Measurements from ENCODE around the gene PYY.
A peak's percentile ranks its signal among the peaks of the same experiment; 100 is the strongest.
"Not testable (repeated sequence)": the region's sequence is repeated elsewhere in the genome, so short reads cannot be mapped to it uniquely, and the experiment has no call there.

PYY gene

DNA sequence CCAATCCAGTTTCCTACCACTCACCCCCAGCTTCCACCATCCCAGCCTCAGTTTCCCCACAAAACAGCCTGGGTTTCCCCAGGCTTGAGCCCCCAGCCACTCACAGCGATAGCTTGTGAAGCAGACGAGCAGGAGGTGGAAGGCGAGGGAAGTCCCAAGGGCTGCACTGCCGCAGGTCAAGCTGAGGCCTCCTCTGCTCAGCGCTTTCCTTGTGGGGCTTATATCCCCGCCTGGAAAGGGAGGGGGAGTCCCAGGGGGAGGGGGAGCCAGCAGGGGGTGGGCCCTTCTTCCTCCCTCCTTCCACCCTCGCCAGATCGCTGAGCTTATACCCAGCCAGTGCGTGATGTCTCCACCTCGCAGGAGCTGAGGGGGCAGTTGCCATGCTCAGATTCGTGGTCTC lies at the start of gene PYY:
PYY (minus strand) TSS at position 195 of the 400 bp plus-strand sequence. CDS start 457 bp downstream, outside the sequence.
- DNase-seq (ENCODE audit: low read depth in 2 of 2): no peak

DNA sequence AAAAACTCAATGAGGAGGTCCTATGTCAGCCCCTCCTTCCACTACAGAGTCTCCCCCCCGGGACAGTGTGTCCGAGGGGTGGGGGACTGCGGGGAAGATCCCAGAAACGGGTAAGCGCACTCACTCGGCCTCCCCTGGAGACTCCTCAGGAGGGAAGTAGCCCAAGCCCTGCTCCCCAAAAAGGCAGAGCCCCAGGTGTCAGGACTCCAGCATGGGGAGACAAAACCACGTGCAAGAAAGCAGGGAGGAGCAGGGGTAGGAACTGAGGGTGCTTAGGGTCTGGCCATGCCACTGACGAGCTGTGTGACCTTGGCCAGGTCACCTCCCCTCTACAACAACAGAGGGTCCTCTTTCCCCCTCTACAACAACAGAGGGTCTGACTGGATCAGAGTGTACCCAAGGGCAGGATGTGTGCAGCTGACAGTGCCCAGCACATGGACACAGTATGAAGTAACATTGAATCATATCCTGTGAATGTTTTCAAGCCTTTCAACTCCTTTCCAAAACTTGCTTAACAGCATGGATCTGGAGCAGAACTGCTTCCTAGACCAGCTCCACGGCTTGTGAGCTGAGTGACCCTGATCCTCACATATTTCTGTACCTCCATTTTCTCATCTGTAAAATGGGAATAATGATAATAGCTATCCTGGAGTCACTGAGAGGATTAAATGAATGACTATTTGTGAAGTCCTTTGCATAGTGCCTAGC lies 48.6 kb upstream of the PYY start:
- no peak for DNase-seq (ENCODE audit: low read depth in 2 of 2)

DNA sequence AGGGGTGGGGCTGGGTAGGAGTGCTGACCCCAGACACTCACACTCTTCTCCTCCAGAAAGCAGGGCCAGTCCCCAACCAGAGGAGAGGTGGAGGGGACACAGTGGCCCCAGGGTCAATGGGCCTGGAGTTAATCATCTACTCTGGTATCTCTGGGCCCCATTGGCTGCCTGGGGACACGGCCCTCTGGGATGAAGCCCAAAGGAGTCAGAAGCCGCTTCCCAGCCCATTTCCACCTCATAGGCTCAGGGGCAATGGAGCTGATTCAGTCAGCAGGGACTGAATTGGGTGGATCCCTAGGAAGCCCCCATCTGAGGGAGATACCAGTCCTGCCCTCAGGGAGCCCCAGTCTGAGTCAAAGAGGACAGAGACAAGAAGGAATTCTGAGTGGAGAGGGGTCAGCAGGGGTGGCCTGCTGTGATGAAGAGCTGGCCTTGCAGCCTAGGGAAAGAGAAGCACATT lies 47.8 kb upstream of the PYY start:
- DNase-seq (ENCODE audit: low read depth in 2 of 2): no peak

DNA sequence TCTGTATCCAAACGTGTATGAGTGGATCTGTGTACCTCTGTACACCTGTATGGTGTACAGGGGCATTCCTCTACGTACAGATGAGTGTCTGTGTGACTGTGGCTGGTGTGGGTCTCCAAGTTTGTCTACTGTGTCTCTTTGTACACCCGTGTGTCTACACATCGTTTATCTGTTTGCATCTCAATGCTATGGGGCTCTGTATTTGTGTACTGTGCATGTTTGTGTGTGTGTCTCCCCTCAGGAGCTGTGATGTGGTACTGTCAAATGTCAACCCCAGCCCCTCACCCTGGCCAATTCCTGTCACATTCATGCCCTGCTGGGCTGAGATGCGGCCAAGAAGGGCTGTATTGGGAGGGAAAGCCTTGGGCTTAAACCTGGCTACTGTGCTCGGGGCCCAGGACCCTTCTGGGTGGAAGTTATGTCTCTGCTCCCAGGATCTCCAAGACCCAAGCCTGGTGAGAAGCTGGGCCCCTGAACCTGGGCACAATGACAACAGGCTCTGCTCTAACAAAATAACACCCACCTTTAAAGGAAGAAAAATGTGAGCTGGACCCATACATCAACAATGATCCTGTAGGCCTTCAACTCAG lies 47.2 kb upstream of the PYY start:
- DNase-seq (ENCODE audit: low read depth in 2 of 2): no peak

DNA sequence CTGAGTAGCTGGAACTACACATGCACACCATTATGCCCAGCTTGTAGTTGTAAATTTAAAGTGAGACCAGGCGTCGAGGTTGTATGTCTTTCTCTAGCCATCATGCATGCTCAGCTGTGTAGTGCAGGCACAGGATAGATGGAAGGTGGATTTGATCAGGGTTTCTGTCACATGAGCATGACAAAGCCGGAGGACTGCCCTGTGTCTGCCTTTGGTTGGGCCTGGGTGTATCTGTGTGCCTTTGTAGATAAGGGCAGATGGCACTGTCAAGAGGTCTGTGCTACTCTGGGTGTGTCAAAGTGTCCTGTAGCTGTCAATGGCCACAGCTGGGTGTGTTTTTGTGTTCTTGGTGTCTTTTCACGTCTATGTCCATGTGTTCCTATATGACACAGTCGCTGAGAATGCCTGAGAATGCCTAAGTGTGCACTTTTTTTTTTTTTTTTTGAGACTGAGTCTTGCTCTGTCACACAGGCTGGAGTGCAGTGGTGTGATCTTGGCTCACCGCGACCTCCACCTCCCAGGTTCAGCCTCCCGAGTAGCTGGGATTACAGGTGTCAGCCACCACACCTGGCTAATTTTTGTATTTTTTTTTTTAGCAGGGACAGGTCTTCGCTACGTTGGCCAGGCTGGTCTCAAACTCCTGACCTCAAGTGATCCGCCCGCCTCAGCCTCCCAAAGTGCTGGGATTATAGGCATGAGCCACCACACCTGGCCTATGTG lies 46.6 kb upstream of the PYY start:
- no peak for DNase-seq (ENCODE audit: low read depth in 2 of 2)

DNA sequence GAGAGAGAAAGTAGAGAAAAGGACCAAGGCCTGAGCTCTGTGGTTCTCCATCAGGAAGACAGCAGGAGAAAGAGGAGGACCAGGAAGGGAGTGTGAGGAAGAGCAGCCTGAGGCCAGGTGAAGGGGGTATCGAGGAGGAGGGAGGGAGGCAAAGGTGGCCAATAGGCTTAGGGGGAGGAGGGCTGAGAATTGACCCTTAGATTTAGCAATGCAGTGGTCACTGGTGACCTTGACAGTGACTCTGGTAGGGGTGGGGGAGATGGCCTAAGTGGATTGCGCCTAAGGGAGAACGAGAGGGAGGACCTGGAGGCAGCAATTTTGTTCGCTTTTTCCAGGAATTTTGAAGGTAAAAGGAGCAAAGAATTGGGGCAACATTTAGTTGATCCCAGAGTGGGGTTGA lies 45.3 kb upstream of the PYY start:
- DNase-seq (ENCODE audit: low read depth in 2 of 2): no peak

DNA sequence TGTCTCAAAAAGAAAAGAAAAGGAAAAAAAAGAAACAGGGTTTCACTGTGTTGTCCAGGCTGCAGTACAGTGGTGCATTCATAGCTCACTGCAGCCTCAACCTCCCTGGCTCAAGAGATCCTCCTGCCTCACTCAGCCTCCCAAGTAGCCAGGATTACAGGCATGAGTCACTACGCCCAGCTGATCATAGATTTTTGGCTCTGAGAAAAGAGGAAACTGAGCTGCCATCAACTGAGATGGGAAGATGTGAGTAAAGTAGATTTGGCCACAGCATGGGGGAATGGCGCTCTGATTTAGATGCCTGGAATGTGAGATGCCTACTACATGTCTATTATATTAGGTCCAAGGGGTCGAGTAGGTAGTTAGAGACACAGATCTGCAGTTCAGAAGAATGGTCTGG lies 44.8 kb upstream of the PYY start:
- no peak for DNase-seq (ENCODE audit: low read depth in 2 of 2)

DNA sequence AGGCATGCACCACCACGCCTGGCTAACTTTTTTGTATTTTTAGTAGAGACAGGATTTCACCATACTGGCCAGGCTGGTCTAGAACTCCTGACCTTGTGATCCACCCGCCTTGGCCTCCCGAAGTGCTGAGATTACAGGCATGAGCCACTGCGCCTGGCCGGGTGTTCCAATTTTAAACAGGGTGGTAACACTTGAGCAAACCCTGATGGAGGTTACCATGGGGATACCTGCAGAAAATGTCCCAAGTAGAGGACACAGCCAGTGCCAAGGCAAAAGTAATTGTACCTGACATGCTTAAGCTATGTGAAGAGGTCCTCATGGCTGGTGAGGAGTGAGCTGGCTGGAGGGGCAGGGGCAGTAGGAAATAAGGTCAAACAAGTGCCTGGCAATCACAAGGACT lies 43.4 kb upstream of the PYY start:
- DNase-seq (ENCODE audit: low read depth in 2 of 2): not testable (repeated sequence)

DNA sequence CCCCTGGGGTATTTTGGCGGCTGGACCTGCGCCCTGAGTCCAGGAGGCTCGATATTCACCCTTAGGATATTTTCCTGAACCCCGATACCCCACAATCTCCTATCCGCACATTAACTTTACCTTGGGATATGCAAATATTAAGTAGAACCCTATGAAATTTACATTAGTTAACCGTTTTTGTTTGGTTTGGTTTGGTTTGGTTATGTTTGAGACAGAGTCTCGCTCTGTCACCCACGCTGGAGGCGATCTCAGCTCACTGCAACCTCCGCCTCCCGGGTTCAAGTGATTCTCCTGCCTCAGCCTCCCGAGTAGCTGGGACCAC lies 41.4 kb upstream of the PYY start:
- DNase-seq (ENCODE audit: low read depth in 2 of 2): no peak

DNA sequence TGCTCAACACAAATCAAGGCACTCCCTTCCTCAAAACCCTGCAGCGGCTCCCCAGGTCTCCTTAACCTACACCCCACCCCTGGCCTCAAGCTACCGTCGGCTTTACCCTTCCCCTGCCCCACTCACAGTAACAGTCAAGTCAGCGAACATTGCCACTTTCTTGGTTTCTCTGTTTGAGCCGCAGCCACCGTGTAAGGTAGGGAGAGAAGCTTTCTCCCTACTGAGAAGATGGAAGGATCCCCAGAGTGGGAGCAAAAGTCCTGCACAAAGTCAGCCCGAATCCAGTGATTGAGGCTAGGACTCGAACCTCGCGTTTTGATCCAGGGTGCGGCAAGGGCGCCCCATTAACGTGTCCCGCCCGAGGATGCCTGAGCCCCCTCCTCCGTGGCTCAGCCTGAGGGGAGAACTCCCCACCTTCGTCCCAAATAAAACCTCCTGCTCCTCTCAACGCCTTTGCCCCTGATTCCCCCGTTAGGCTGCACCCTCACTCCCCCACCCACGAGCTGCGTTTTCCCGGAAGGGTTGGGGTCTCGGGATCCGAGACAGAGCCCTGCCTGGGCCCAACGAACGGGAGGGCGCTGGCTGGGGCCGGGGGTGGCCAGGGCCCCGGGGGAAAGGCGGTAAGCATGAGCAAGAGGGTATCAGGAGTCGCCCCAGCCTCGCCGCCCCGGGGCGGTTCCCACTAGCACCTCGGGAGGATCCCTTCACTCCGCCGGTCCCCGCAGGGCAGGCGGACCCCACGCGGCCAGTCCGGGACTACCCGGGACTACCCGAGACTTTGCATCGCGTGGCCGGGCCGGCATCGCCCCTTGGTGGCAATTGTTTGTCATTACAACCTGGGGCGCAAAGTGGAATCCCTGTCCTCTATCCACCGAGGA lies 40.8 kb upstream of the PYY start:
- peak in 1 of 2 donors; percentile 36 for DNase-seq (ENCODE audit: low read depth in 2 of 2)

DNA sequence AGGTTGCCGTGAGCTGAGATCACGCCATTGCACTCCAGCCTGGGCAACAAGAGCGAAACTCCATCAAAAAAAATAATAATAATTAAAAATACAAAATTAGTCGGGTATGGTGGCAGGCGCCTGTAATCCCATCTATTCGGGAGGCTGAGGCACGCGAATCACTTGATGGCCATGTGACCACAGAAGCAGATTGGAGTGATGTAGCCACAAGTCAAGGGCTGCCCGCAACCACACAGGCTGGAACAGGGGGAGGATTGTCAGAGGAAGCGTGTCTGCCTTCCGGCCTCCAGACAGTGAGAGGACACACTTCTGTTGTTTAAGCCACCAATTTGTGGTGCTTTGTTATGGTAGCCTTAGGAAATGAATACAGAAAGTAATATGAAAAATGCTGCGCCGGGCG lies 38.9 kb upstream of the PYY start:
- no peak for DNase-seq (ENCODE audit: low read depth in 2 of 2)

DNA sequence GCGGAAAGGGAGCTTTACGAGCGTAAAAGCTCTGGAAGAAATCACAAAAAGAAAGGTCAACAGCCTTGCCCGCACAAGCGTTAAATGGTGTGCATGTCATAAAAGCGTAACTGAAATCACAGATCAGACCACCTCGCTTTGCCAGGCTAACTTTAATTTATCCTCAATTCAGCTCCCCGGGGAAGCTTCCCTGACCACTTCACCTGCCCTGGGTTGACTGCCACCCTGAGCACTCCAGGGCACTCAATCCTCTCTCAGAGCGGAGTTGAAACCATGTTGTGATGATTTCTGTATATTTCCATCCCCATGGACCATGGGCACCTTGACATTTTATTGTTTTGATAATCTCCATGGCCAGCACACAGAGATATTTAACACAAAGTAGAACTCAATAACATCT lies 34.6 kb upstream of the PYY start:
- no peak for DNase-seq (ENCODE audit: low read depth in 2 of 2)

DNA sequence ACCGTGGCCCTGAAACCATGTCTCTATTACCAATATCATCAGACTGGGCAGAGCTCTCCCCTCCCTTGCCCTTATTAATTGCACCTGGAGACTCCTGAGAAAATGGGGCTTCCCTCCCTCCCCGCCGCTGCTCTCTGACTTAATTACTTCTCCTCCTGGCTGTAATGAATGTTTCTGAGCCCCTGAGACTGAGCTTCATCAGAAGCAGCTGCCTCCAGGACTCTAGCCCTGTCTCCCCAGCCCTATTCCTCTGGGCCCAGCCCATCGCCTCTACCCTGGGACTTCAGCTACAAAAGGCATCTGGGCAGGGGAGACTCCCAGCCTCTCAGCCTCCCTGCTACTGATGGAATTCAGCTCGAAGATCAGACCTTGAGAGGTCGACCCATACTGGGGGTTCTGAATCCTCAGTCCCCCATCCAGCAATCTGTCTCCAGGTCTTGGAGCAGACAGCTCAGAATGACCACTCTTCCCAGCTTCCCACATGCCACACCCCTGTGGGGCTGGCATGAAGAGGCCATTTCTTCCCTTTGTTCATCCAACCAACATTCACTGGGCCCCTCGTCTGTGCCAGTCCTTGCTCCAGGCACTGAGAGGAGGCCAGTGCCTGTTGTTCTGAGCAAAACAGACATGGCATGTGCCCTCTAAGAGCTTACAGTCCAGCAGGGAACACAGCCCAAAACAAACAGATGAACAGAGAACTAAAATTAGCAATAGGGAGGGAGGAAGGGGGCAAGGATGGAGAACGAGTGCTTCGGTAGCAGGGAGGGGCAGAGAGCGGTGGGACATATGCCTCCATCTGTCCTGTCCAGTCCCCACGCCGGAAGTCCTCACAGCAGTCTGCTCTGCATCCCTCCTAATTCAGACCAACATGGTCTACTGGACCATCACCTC lies 33.6 kb upstream of the PYY start:
- DNase-seq (ENCODE audit: low read depth in 2 of 2): no peak

DNA sequence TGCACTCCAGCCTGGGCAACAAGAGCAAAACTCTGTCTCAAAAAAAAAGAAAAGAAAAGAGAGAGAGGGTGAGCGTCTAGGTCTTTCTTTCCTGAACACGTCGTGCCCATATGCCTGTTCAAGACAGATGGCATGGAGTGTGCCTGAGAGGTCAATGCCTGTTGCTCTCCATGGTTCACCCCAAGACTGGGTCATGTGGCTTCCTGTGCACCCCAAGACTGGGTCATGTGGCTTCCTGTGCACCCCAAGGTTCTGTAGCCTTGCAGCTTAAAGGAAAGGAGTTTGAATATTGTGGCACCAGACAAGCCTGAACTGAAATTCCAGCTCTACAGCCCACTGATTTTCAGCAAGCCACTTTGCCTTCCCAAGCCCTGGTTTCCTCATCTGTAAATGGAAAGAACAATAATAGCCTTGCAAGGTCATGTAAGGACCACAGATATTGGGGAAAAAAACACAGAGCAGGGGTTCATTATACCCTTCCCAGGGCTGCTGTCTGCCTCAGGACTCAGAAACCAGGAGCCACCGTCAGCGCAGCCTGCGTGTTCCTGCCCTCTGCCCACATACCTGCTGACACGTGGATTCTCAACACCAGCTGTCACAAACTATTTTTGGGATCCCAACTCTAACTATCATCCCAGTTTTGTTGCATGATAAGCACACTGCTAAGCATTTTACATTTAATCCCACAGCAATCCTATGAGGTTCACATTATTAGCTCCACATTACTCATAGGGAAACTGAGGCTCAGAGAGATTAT lies 32.7 kb upstream of the PYY start:
- no peak for DNase-seq (ENCODE audit: low read depth in 2 of 2)

DNA sequence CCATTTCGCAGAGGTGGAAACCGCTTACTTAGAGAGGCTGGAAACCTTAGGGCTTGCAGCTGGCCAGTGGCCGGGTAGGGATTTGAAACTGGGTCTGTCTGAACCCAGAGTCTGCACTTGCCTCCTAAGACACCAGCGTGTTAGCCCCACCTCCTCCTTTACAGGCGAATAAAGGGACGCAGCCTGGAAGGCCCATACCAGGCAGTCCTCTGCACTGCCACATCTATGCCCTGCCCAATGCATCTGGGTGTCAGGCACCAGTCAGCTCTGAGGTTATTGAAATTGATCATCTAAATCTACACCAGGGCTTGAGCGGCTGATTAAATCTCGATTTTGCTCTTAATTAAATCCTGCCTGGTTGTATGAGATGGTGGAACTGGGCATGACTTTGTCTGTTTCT lies 30.8 kb upstream of the PYY start:
- no peak for DNase-seq (ENCODE audit: low read depth in 2 of 2)

DNA sequence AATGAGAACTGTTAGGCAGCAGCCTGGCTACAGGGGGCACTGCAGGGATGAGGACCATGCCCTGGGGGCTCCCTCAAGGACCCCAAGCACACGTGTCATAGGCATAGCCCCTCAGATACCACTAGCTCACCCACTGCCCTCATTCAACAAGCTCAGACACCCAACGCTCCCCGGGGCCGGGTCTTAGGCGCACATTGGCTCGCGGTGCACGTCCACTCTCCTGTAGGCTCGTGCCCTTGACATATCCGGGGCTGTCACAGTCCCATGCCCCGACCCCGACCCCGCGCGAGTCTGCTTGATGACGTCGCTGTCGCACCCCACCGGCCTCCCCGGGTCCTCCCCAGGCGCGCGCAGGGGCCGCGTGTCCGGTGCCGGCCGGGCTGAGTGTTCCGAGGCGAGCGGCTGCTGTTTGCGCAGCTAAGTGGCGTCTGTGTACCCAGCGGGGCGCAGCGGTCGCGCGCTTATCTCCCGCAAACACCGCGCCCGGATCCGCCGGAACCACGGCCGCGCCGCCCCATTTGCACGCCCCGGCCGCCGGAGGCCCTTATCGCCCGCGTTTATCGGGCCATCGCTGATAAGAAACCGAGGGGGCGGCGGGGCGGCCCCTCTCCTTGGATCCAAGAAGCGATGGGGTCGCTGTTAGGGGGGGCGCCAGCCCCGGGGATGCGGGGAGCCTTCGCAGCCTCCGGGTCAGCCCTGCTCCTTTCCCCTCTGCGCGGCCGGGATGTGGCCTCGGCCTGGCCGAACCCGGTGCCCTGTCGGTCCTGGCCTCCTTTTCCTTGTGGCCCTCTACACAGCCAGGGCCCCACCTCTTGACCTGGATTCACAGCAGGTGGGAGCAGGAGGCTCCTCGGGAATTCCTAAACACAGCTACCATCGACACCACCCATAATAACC lies 30.0 kb upstream of the PYY start:
- DNase-seq (ENCODE audit: low read depth in 2 of 2): no peak

DNA sequence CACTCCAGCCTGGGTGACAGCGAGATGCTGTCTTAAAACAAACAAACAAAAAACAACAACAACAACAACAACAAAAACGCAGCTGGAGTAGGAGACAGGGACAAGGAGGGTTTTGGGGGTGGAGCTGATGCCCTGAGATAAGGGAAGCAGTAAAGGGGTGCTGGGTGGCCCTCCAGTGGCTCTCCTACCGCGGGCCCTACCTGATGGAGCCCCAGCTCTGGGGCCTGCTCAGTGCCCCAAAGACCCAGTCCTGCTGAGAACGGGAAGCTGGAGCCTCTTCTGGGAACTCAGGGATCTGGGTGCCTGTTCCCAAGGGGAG lies 29.4 kb upstream of the PYY start:
- DNase-seq (ENCODE audit: low read depth in 2 of 2): no peak

DNA sequence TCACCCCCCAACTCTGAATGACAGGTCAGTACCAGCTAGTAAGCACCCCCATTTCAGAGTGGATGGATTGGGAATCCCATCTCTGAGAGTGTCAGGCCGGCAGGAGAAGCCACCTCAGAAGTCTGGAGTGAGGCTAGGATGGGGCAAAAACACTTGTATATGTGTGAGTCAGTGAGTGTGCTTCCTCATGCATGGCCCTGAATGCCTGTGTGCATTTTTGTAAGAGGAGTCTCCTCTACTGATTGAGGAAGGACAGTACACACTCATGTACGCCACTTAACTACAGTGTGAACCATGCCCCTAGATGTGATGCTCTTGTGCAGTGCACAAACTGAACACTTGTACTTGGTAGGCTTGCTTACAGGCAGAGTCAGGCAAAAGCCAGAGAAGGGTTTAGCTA lies 28.4 kb upstream of the PYY start:
- no peak for DNase-seq (ENCODE audit: low read depth in 2 of 2)

DNA sequence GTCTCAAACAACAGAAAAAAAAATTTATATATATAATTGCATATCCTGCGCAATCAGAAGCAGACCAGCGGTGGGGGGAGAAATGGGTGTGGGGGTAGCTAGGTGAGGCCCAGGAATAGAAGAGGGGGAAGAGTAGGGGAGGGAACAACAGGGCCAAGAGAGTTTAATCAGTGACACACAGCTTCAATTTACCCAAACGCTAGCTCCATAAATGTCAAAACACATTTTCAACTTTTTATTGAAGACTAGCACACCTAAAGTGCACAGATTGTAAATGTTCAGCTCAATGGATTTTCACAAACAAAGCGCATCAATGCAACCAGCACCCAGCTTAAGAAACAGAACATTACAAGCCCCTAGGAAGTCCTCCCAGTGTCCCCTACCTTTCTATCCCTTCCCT lies 25.9 kb upstream of the PYY start:
- no peak for DNase-seq (ENCODE audit: low read depth in 2 of 2)

DNA sequence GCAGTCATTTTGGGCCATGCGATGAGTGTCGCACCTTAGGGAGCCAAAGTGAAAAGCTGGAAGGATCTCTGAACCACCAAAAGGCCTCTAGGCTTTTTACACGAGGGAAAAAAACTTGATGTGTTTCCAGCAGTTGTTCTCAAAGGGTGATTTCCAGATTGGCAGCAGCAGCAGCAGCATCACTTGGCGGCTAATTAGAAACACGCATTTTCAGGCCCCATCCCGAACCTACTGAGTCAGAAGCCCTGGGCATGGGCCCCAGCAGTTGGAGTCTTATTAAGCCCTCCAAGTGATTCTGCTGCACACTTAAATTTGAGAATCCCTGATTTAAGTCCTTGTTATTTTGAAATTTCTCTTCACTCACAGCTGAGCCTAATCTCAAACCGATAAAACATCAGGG lies 25.3 kb upstream of the PYY start:
- DNase-seq (ENCODE audit: low read depth in 2 of 2): no peak

All from stimulated activated CD8-positive, alpha-beta memory T cell treated with anti-CD3 and anti-CD28 coated beads, Interleukin-7, amount 100 ng/mL, for 1 hour (primary cell).